Measurements from ENCODE around the gene EDDM3A.

GRCh38 chr14:20720741-20721140 lies 24.9 kb upstream of the EDDM3A start:
- TF ChIP-seq EP300 (conservative IDR thresholded peaks at IDR 0.05; ENCODE audit: poor library complexity, severe bottlenecking) (no peak), POLR2AphosphoS5 (IDR thresholded peaks at IDR 0.05) (no peak), CTCF (IDR thresholded peaks at IDR 0.05; ENCODE audit: poor library complexity, severe bottlenecking) (no peak), SMC3 (conservative IDR thresholded peaks at IDR 0.05; ENCODE audit: poor library complexity) (no peak)
